Naive thymus-derived CD4-positive, alpha-beta T cell (primary cell): ENCODE measurements around the gene C9orf85. TPM values are rescaled to one million over a fixed set of nuclear protein-coding genes. Genes with fewer than 3 reads are reported as not detected.
"Not testable (repeated sequence)": the region's sequence is repeated elsewhere in the genome, so short reads cannot be mapped to it uniquely, and the experiment has no call there.

Experiments used
- ATAC-seq: fragments of 150-1000 bp; cut with Tn5 transposase; 2 replicates; pipeline ENCODE4 v1.10.0; 2021; ENCODE audit warnings: mild to moderate bottlenecking, moderate library complexity
- CTCF ChIA-PET: fragments of 350-600 bp; sonication (Branson Sonifier 250); formaldehyde crosslinking; loops from one replicate; lab custom pipeline; 2021; ENCODE audit warnings: antibody characterized with exemption; lab: Charles Lee
- POLR2A ChIA-PET: fragments of 350-600 bp; sonication (Branson Sonifier 250); formaldehyde crosslinking; loops from one replicate; lab custom pipeline; 2021; ENCODE audit warnings: antibody characterized with exemption, inconsistent platforms; lab: Charles Lee
- DNase-seq, 9 donors: peaks; one replicate each; pipeline versions ENCODE4 v3.0.0 to v3.0.0-alpha.2; 2020 to 2022; ENCODE audit warnings: mixed read lengths in 1 of 9
- H3K27ac ChIP-seq: one replicate; pipeline ENCODE4 v1.7.0; 2013; ENCODE audit warnings: mild to moderate bottlenecking, low read depth, low read length, moderate library complexity
- H3K27me3 ChIP-seq, 2 donors: one replicate each; pipeline ENCODE4 v1.7.0; 2013; ENCODE audit warnings: low read length in 2 of 2, mild to moderate bottlenecking in 2 of 2, moderate library complexity in 2 of 2; ENCODE audit not compliant: control insufficient read depth in 2 of 2, insufficient read depth in 2 of 2
- H3K36me3 ChIP-seq, 3 experiments: 1 replicate in 2 of 3; 2 replicates in 1 of 3; pipeline ENCODE4 v1.7.0; 2013; ENCODE audit warnings: low read length in 3 of 3, mild to moderate bottlenecking in 3 of 3, moderate library complexity in 1 of 3; ENCODE audit not compliant: insufficient read depth in 3 of 3, control insufficient read depth in 2 of 3
- H3K4me1 ChIP-seq, 2 donors: one replicate each; pipeline ENCODE4 v1.7.0; 2013; ENCODE audit warnings: low read length in 2 of 2, mild to moderate bottlenecking in 2 of 2, moderate library complexity in 1 of 2; ENCODE audit not compliant: control insufficient read depth in 2 of 2, insufficient read depth in 2 of 2
- H3K4me3 ChIP-seq: 2 replicates; pipeline ENCODE4 v1.7.0; 2013; ENCODE audit warnings: mild to moderate bottlenecking, low read length
- H3K9me3 ChIP-seq, 3 experiments: 1 replicate in 2 of 3; 2 replicates in 1 of 3; pipeline ENCODE4 v1.7.0; 2013; ENCODE audit warnings: low read length in 3 of 3; ENCODE audit not compliant: control insufficient read depth in 2 of 3
- H3K27ac Mint-ChIP-seq, 9 donors: one replicate each; pipeline ENCODE4 v1.8.0; 2020 to 2022; ENCODE audit warnings: mixed read lengths in 9 of 9, mild to moderate bottlenecking in 8 of 9, moderate library complexity in 5 of 9, inconsistent platforms in 2 of 9
- H3K27me3 Mint-ChIP-seq, 5 donors: one replicate each; pipeline ENCODE4 v1.8.0; 2021 to 2022; ENCODE audit warnings: mixed read lengths in 5 of 5, mild to moderate bottlenecking in 1 of 5
- H3K36me3 Mint-ChIP-seq, 5 donors: one replicate each; pipeline ENCODE4 v1.8.0; 2020 to 2022; ENCODE audit warnings: mixed read lengths in 5 of 5, mild to moderate bottlenecking in 3 of 5, inconsistent platforms in 1 of 5
- H3K4me1 Mint-ChIP-seq, 7 donors: one replicate each; pipeline ENCODE4 v1.8.0; 2020 to 2022; ENCODE audit warnings: mixed read lengths in 7 of 7, mild to moderate bottlenecking in 3 of 7, inconsistent platforms in 1 of 7
- H3K4me3 Mint-ChIP-seq, 10 donors: one replicate each; pipeline ENCODE4 v1.8.0; 2020 to 2022; ENCODE audit warnings: mild to moderate bottlenecking in 10 of 10, mixed read lengths in 10 of 10, moderate library complexity in 6 of 10, inconsistent platforms in 2 of 10
- H3K9me3 Mint-ChIP-seq, 11 donors: one replicate each; pipeline ENCODE4 v1.8.0; 2020 to 2022; ENCODE audit warnings: mixed read lengths in 11 of 11, mild to moderate bottlenecking in 4 of 11, inconsistent platforms in 1 of 11, moderate library complexity in 1 of 11
- intact Hi-C, 2 donors: fragments of 100-400 bp; cut with micrococcal nuclease; formaldehyde crosslinking; loops; one replicate each; pipeline ENCODE4 v1.15.1; 2023
- polyA plus RNA-seq, 2 donors: library from polyadenylated mRNA; unstranded; fragments of 300-500 nt; fragmentation: Illumina TruSeq; gene quantifications; one replicate each; pipeline ENCODE4 v1.2.3, GENCODE V29; 2021
- total RNA-seq, 6 experiments: library from RNA in 5 of 6; stranded (reverse) in 5 of 6; gene quantifications; 1 replicate in 5 of 6; 2 replicates in 1 of 6; pipeline ENCODE4 v1.2.3 and lab custom pipeline; 2021 to 2026

Gene C9orf85
- total and polyA plus RNA-seq, 7 experiments from 2014 or later, result 4.8 to 13.9 (median 9.1) TPM

GRCh38 chr9:71987471-71988371 is 76.3 kb downstream of the C9orf85 start:
- no peak overlapping the region for H3K4me3 Mint-ChIP-seq
- Histone ChIP-seq H3K27ac (no peak overlapping the region), H3K36me3 (no peaks in the 10 kb centered on the region), H3K27me3 (no peaks in the 10 kb centered on the region), H3K4me1 (no peaks in the 10 kb centered on the region), H3K9me3 (no peaks in the 10 kb centered on the region), H3K4me3 (no peak overlapping the region)
- no peaks in the 10 kb centered on the region for H3K9me3 Mint-ChIP-seq
- peaks cover 0 to 3% (median 0%) of the 10 kb centered on the region in 5 donors for H3K27me3 Mint-ChIP-seq
- DNase-seq (no peak), ATAC-seq (no peak)
- no peak overlapping the region for H3K27ac Mint-ChIP-seq
- no peaks in the 10 kb centered on the region for H3K4me1 Mint-ChIP-seq
- ChIA-PET POLR2A (no interaction called here), CTCF (no interaction called here)
- peaks cover 0 to 20% (median 17%) of the 10 kb centered on the region in 5 donors for H3K36me3 Mint-ChIP-seq
- intact Hi-C loops, result no loop called here

- Histone ChIP-seq H3K9me3 (no peaks in the 10 kb centered on the region), H3K27me3 (no peaks in the 10 kb centered on the region), H3K4me3 (no peak overlapping the region), H3K4me1 (no peaks in the 10 kb centered on the region), H3K36me3 (no peaks in the 10 kb centered on the region), H3K27ac (no peak overlapping the region)
- no peaks in the 10 kb centered on the region for H3K36me3 Mint-ChIP-seq
- no peak overlapping the region for H3K27ac Mint-ChIP-seq
- CTCF ChIA-PET, result no interaction called here
- peaks cover 0 to 3% (median 3%) of the 10 kb centered on the region in 5 donors for H3K27me3 Mint-ChIP-seq
- intact Hi-C loops, result no loop called here
- no peak for DNase-seq
- POLR2A ChIA-PET, result no interaction called here
- H3K4me3 Mint-ChIP-seq, result no peak overlapping the region
- ATAC-seq, result no peak
- H3K4me1 Mint-ChIP-seq, result no peaks in the 10 kb centered on the region
- H3K9me3 Mint-ChIP-seq, result no peaks in the 10 kb centered on the region
Measured at GRCh38 chr9:71990466-71990865, 79.0 kb downstream of the C9orf85 start.

GRCh38 chr9:72005451-72005850 is 94.0 kb downstream of the C9orf85 start:
- Histone ChIP-seq H3K36me3 (no peaks in the 10 kb centered on the region), H3K27ac (no peak overlapping the region), H3K27me3 (no peaks in the 10 kb centered on the region), H3K4me1 (no peaks in the 10 kb centered on the region), H3K4me3 (no peak overlapping the region), H3K9me3 (no peaks in the 10 kb centered on the region)
- H3K27me3 Mint-ChIP-seq, result no peaks in the 10 kb centered on the region
- peaks cover 0 to 4% (median 0%) of the 10 kb centered on the region in 5 donors for H3K36me3 Mint-ChIP-seq
- H3K9me3 Mint-ChIP-seq, result peaks cover 0 to 2% (median 0%) of the 10 kb centered on the region in 11 donors
- intact Hi-C loops, result no loop called here
- ChIA-PET CTCF (no interaction called here), POLR2A (no interaction called here)
- no peak overlapping the region for H3K4me3 Mint-ChIP-seq
- no peak for DNase-seq
- no peak overlapping the region for H3K27ac Mint-ChIP-seq
- ATAC-seq, result no peak
- peaks cover 0 to 2% (median 0%) of the 10 kb centered on the region in 7 donors for H3K4me1 Mint-ChIP-seq

- H3K27ac ChIP-seq, result no peak overlapping the region
- POLR2A ChIA-PET, result no interaction called here
- H3K4me1 Mint-ChIP-seq, result peaks cover 0 to 2% (median 0%) of the 10 kb centered on the region in 7 donors
- intact Hi-C loops, result no loop called here
- peaks cover 0 to 2% (median 0%) of the 10 kb centered on the region in 11 donors for H3K9me3 Mint-ChIP-seq
- no peaks in the 10 kb centered on the region for H3K36me3 ChIP-seq
- H3K4me3 ChIP-seq, result no peak overlapping the region
- DNase-seq (no peak), ATAC-seq (no peak)
- H3K27ac Mint-ChIP-seq, result no peak overlapping the region
- no peaks in the 10 kb centered on the region for H3K4me1 ChIP-seq
- CTCF ChIA-PET, result no interaction called here
- no peaks in the 10 kb centered on the region for H3K9me3 ChIP-seq
- no peaks in the 10 kb centered on the region for H3K36me3 Mint-ChIP-seq
- no peak overlapping the region for H3K4me3 Mint-ChIP-seq
- no peaks in the 10 kb centered on the region for H3K27me3 Mint-ChIP-seq
- H3K27me3 ChIP-seq, result no peaks in the 10 kb centered on the region
Measured at GRCh38 chr9:72006501-72006900, 95.1 kb downstream of the C9orf85 start.

- ATAC-seq, POLR2A ChIA-PET, CTCF ChIA-PET: not testable (repeated sequence)
Measured at GRCh38 chr9:72007726-72008125, 96.3 kb downstream of the C9orf85 start.

GRCh38 chr9:72012646-72013045 is 101.2 kb downstream of the C9orf85 start:
- Histone ChIP-seq H3K4me1 (no peaks in the 10 kb centered on the region), H3K9me3 (no peaks in the 10 kb centered on the region), H3K27me3 (no peaks in the 10 kb centered on the region), H3K4me3 (no peak overlapping the region), H3K36me3 (no peaks in the 10 kb centered on the region), H3K27ac (no peak overlapping the region)
- intact Hi-C loops, result no loop called here
- POLR2A ChIA-PET, result no interaction called here
- Mint-ChIP-seq H3K27me3 (peaks cover 0 to 3% (median 0%) of the 10 kb centered on the region in 5 donors), H3K9me3 (no peaks in the 10 kb centered on the region), H3K36me3 (no peaks in the 10 kb centered on the region), H3K4me1 (peaks cover 2 to 12% (median 11%) of the 10 kb centered on the region in 7 donors), H3K4me3 (no peak overlapping the region), H3K27ac (no peak overlapping the region)
- CTCF ChIA-PET, result interaction anchor here (0.8 kb wide), 1 partner anchor 11 kb away, joined by 3 read pairs; no protein-coding TSS in a partner anchor
- no peak for ATAC-seq
- no peak for DNase-seq

More at GRCh38 chr9:72007726-72008125, 96.3 kb downstream of the C9orf85 start:
- H3K4me1 ChIP-seq, H3K36me3 Mint-ChIP-seq, DNase-seq, H3K9me3 Mint-ChIP-seq, H3K27me3 Mint-ChIP-seq, H3K27ac ChIP-seq, H3K27ac Mint-ChIP-seq, intact Hi-C loops, H3K4me3 ChIP-seq, H3K27me3 ChIP-seq, H3K9me3 ChIP-seq, H3K36me3 ChIP-seq, H3K4me1 Mint-ChIP-seq, H3K4me3 Mint-ChIP-seq: not testable (repeated sequence)
